Gastroesophageal sphincter (tissue), 3 donors: Measurements from ENCODE around the gene APPL2.

Source experiments
- EP300 ChIP-seq: sonication (generic); formaldehyde crosslinking; IDR thresholded peaks from one replicate; pipeline ENCODE4 v1.6.1; 2017; ENCODE audit warnings: antibody characterized with exemption, mild to moderate bottlenecking
- POLR2A ChIP-seq, 2 donors: fragments of 450-650 bp; IDR thresholded peaks; one replicate each; pipeline ENCODE4 v1.6.1; 2017; ENCODE audit warnings: antibody characterized with exemption in 2 of 2, mild to moderate bottlenecking in 2 of 2, moderate library complexity in 1 of 2
- TF ChIP-seq, protein P1 (sequence below), 4 experiments: fragments of 200-600 bp in 2 of 4; fragments of 450-650 bp in 2 of 4; sonication (generic) in 1 of 4; IDR thresholded peaks; one replicate each; pipeline ENCODE4 v1.5.1; 2017 to 2019; ENCODE audit warnings: antibody characterized with exemption in 4 of 4, mild to moderate bottlenecking in 2 of 4, moderate library complexity in 2 of 4

GRCh38 chr12:105158876-105159275 is 77.1 kb downstream of the APPL2 start:
- TF ChIP-seq POLR2A (IDR thresholded peaks at IDR 0.05) (no peak), EP300 (no peak)
- TF ChIP-seq, protein P1, sequence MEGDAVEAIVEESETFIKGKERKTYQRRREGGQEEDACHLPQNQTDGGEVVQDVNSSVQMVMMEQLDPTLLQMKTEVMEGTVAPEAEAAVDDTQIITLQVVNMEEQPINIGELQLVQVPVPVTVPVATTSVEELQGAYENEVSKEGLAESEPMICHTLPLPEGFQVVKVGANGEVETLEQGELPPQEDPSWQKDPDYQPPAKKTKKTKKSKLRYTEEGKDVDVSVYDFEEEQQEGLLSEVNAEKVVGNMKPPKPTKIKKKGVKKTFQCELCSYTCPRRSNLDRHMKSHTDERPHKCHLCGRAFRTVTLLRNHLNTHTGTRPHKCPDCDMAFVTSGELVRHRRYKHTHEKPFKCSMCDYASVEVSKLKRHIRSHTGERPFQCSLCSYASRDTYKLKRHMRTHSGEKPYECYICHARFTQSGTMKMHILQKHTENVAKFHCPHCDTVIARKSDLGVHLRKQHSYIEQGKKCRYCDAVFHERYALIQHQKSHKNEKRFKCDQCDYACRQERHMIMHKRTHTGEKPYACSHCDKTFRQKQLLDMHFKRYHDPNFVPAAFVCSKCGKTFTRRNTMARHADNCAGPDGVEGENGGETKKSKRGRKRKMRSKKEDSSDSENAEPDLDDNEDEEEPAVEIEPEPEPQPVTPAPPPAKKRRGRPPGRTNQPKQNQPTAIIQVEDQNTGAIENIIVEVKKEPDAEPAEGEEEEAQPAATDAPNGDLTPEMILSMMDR (IDR thresholded peaks at IDR 0.05), result no peak
